ENCODE measurements around the gene SPACA4.

SPACA4 gene

GRCh38 chr19:48637948-48638830 lies 31.6 kb downstream of the SPACA4 start:
- H3K4me3 ChIP-seq (ENCODE audit: low read depth, low read length): peak overlapping the region; percentile 72
- DNase-seq (ENCODE audit: low read depth): peak; percentile 90
- TF ChIP-seq CTCF (IDR thresholded peaks at IDR 0.05; ENCODE audit: control insufficient read depth, extremely low read depth, insufficient read depth): no peak

GRCh38 chr19:48638831-48639381 lies 32.4 kb downstream of the SPACA4 start:
- DNase-seq (ENCODE audit: low read depth): no peak
- no peak for TF ChIP-seq CTCF (IDR thresholded peaks at IDR 0.05; ENCODE audit: control insufficient read depth, extremely low read depth, insufficient read depth)
- H3K4me3 ChIP-seq (ENCODE audit: low read depth, low read length): no peak overlapping the region

- no peak for DNase-seq (ENCODE audit: low read depth)
- H3K4me3 ChIP-seq (ENCODE audit: low read depth, low read length): no peak overlapping the region
- TF ChIP-seq CTCF (IDR thresholded peaks at IDR 0.05; ENCODE audit: control insufficient read depth, extremely low read depth, insufficient read depth): no peak
Observed at GRCh38 chr19:48639483-48640375, 33.2 kb downstream of the SPACA4 start.

- no peak for DNase-seq (ENCODE audit: low read depth)
- H3K4me3 ChIP-seq (ENCODE audit: low read depth, low read length): no peak overlapping the region
- no peak for TF ChIP-seq CTCF (IDR thresholded peaks at IDR 0.05; ENCODE audit: control insufficient read depth, extremely low read depth, insufficient read depth)
Observed at GRCh38 chr19:48641850-48642249, 35.3 kb downstream of the SPACA4 start.

GRCh38 chr19:48642862-48643261 lies 36.3 kb downstream of the SPACA4 start:
- no peak for DNase-seq (ENCODE audit: low read depth)
- no peak for TF ChIP-seq CTCF (IDR thresholded peaks at IDR 0.05; ENCODE audit: control insufficient read depth, extremely low read depth, insufficient read depth)
- no peak overlapping the region for H3K4me3 ChIP-seq (ENCODE audit: low read depth, low read length)

- no peak for DNase-seq (ENCODE audit: low read depth)
- no peak for TF ChIP-seq CTCF (IDR thresholded peaks at IDR 0.05; ENCODE audit: control insufficient read depth, extremely low read depth, insufficient read depth)
- no peak overlapping the region for H3K4me3 ChIP-seq (ENCODE audit: low read depth, low read length)
Observed at GRCh38 chr19:48644355-48644754, 37.8 kb downstream of the SPACA4 start.
